Measurements from ENCODE around the gene PCED1A. TPM values are rescaled to one million over a fixed set of nuclear protein-coding genes. Genes with fewer than 3 reads are reported as not detected.

Gene PCED1A
- total RNA-seq, 6 donors from 2014 or later, result 28.7 to 185 (median 49.1) TPM

GRCh38 chr20:2873010-2873746, 32.7 kb upstream of the PCED1A start, which contains the start of gene PTPRA:
Gene PTPRA, plus strand, starts transcription at chr20:2873481. Its CDS starts 90,797 bp downstream, at chr20:2964278.
- H3K9me3 ChIP-seq, result no peaks in the 10 kb centered on the region
- H3K27ac ChIP-seq, result peak within 1 kb of the TSS; percentile 78 to 95 (median 85)
- no peaks in the 10 kb centered on the region for H3K27me3 ChIP-seq
- peak; percentile 96 to 98 for ATAC-seq (ENCODE audit: low FRiP score in 2 of 2)
- peak within 1 kb of the TSS; percentile 90 to 98 (median 96) for H3K4me3 ChIP-seq
- peak; percentile 62 to 86 for TF ChIP-seq POLR2AphosphoS5 (IDR thresholded peaks at IDR 0.05)
- peak in 1 of 6 experiments; percentile 3 for TF ChIP-seq CTCF (IDR thresholded peaks at IDR 0.05)
- TF ChIP-seq POLR2A (IDR thresholded peaks at IDR 0.05), result peak in 3 of 4 donors; percentile 52 to 93 (median 78)
- TF ChIP-seq EP300 (IDR thresholded peaks at IDR 0.05), result no peak
- H3K4me1 ChIP-seq, result peaks cover 35 to 55% (median 43%) of the 10 kb centered on the region in 4 donors
- H3K36me3 ChIP-seq, result no peaks in the 10 kb centered on the region
- peak; percentile 95 to 97 for DNase-seq
- 0% methylated on average over 15 of the region's 83 CpGs for WGBS, 2 donors

- H3K36me3 ChIP-seq, result no peaks in the 10 kb centered on the region
- no peaks in the 10 kb centered on the region for H3K9me3 ChIP-seq
- peak overlapping the region; percentile 40 to 98 (median 94) for H3K4me3 ChIP-seq
- 0 to 2% methylated on average over 11 to 28 of the region's 49 CpGs for WGBS, 2 donors
- TF ChIP-seq EP300 (IDR thresholded peaks at IDR 0.05) (no peak), CTCF (IDR thresholded peaks at IDR 0.05) (peak in 4 of 6 experiments; percentile 22 to 47 (median 28)), POLR2A (IDR thresholded peaks at IDR 0.05) (no peak), POLR2AphosphoS5 (IDR thresholded peaks at IDR 0.05) (no peak)
- DNase-seq (peak; percentile 79 to 91), ATAC-seq (ENCODE audit: low FRiP score in 2 of 2) (peak; percentile 66 to 72)
- peaks cover 35 to 55% (median 44%) of the 10 kb centered on the region in 4 donors for H3K4me1 ChIP-seq
- peak overlapping the region in 2 of 4 donors; percentile 87 to 95 for H3K27ac ChIP-seq
- no peaks in the 10 kb centered on the region for H3K27me3 ChIP-seq
These were observed 32.1 kb upstream of the PCED1A start for GRCh38 chr20:2872459-2873009.

DNA sequence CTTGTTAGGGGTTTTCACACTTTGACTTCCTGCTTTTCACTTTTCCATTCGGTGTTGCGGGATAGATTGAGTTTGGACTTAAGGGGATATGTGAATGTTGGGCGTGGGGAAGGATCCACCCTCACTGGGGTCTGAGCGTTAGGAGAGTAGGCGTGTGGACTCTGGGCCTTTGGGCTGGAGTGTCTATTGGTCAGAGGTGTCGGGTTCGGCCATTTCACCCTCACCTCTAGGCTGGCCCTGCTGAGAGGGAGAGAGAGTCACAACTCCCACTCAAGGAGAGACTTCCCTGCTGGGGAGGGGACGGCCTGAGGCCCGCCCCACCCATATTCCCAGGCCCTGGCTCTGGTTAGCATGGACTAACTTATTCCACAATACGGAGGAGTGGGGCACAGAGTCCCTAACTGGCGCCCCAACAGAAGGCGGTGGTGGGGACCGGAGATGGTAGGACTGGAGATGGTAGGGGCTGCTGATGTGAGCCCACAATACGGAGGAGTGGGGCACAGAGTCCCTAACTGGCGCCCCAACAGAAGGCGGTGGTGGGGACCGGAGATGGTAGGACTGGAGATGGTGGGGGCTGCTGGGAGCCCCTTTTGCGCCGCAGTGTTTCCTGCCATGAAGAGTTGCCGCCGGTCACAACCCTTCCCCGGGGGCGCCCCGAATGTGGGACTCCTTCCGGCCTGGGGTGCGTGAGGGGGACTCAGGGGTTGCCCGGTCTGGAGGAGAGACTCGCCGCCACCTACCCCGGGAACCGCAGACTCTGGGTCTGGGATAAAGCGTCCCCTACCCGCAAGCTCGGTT, 31.4 kb upstream of the PCED1A start:
- WGBS, 2 donors, result 22 to 42% methylated on average over 17 to 34 of the region's 34 CpGs
- Histone ChIP-seq H3K4me3 (peak overlapping the region; percentile 40 to 98 (median 94)), H3K36me3 (peaks cover 0 to under 1% (median 0%) of the 10 kb centered on the region in 4 donors), H3K27ac (peak overlapping the region in 2 of 4 donors; percentile 87 to 95), H3K9me3 (no peaks in the 10 kb centered on the region), H3K27me3 (no peaks in the 10 kb centered on the region), H3K4me1 (peaks cover 35 to 55% (median 44%) of the 10 kb centered on the region in 4 donors)
- ATAC-seq (ENCODE audit: low FRiP score in 2 of 2) (peak; percentile 5 to 28), DNase-seq (peak in 1 of 2 donors; percentile 27)
- TF ChIP-seq CTCF (IDR thresholded peaks at IDR 0.05), result no peak
- no peak for TF ChIP-seq POLR2AphosphoS5 (IDR thresholded peaks at IDR 0.05)
- TF ChIP-seq POLR2A (IDR thresholded peaks at IDR 0.05), result no peak
- no peak for TF ChIP-seq EP300 (IDR thresholded peaks at IDR 0.05)

GRCh38 chr20:2871111-2871465, 30.6 kb upstream of the PCED1A start:
- no peak for TF ChIP-seq POLR2AphosphoS5 (IDR thresholded peaks at IDR 0.05)
- TF ChIP-seq EP300 (IDR thresholded peaks at IDR 0.05), result no peak
- TF ChIP-seq POLR2A (IDR thresholded peaks at IDR 0.05), result no peak
- TF ChIP-seq CTCF (IDR thresholded peaks at IDR 0.05), result no peak
- DNase-seq, result no peak
- Histone ChIP-seq H3K9me3 (no peaks in the 10 kb centered on the region), H3K4me1 (peaks cover 35 to 51% (median 42%) of the 10 kb centered on the region in 4 donors), H3K27ac (no peak overlapping the region), H3K4me3 (no peak overlapping the region), H3K36me3 (peaks cover 0 to 9% (median 4%) of the 10 kb centered on the region in 4 donors), H3K27me3 (no peaks in the 10 kb centered on the region)
- ATAC-seq (ENCODE audit: low FRiP score in 2 of 2), result no peak
- 36 to 50% methylated on average over 2 of the region's 2 CpGs for WGBS, 2 donors
